KG1 (cell line): Measurements from ENCODE around the gene VSX2.
"Not testable (repeated sequence)": the region's sequence is repeated elsewhere in the genome, so short reads cannot be mapped to it uniquely, and the experiment has no call there.

Experiments used
- DNase-seq: peaks from one replicate; lab custom pipeline; 2025; lab: John Stamatoyannopoulos, UW

VSX2 gene

GRCh38 chr14:74259513-74259912 lies 20.3 kb downstream of the VSX2 start:
- DNase-seq: no peak

GRCh38 chr14:74260525-74261233 lies 21.4 kb downstream of the VSX2 start:
- no peak for DNase-seq

GRCh38 chr14:74261288-74261687 lies 22.0 kb downstream of the VSX2 start:
- no peak for DNase-seq

- DNase-seq: no peak
Measured at GRCh38 chr14:74262076-74262475, 22.8 kb downstream of the VSX2 start.

- DNase-seq: no peak
Measured at GRCh38 chr14:74263181-74263580, 23.9 kb downstream of the VSX2 start.

- DNase-seq: no peak
Measured at GRCh38 chr14:74263921-74264320, 24.7 kb downstream of the VSX2 start.

GRCh38 chr14:74265301-74265965 lies 26.2 kb downstream of the VSX2 start:
- DNase-seq: no peak

- DNase-seq: no peak
Measured at GRCh38 chr14:74267588-74267987, 28.3 kb downstream of the VSX2 start.

GRCh38 chr14:74270382-74271177 lies 31.3 kb downstream of the VSX2 start:
- DNase-seq: not testable (repeated sequence)

- DNase-seq: no peak
Measured at GRCh38 chr14:74271365-74271764, 32.1 kb downstream of the VSX2 start.

- no peak for DNase-seq
Measured at GRCh38 chr14:74275241-74275841, 36.1 kb downstream of the VSX2 start.

- no peak for DNase-seq
Measured at GRCh38 chr14:74278080-74278479, 38.8 kb downstream of the VSX2 start.

- DNase-seq: no peak
Measured at GRCh38 chr14:74281069-74281468, 41.8 kb downstream of the VSX2 start.

GRCh38 chr14:74286736-74287135 lies 47.5 kb downstream of the VSX2 start:
- DNase-seq: no peak

GRCh38 chr14:74289801-74290200 lies 50.6 kb downstream of the VSX2 start:
- DNase-seq: no peak

- DNase-seq: no peak
Measured at GRCh38 chr14:74290415-74290814, 51.2 kb downstream of the VSX2 start.

- DNase-seq: no peak
Measured at GRCh38 chr14:74292061-74292460, 52.8 kb downstream of the VSX2 start.

GRCh38 chr14:74293606-74294005 lies 54.4 kb downstream of the VSX2 start:
- DNase-seq: no peak

- DNase-seq: no peak
Measured at GRCh38 chr14:74296037-74296467, 56.8 kb downstream of the VSX2 start.

GRCh38 chr14:74297986-74298385 lies 58.7 kb downstream of the VSX2 start:
- DNase-seq: no peak

- DNase-seq: no peak
Measured at GRCh38 chr14:74299061-74299545, 59.9 kb downstream of the VSX2 start.

- no peak for DNase-seq
Measured at GRCh38 chr14:74301594-74302151, 62.4 kb downstream of the VSX2 start.
